A549 treated with GW870086 at 1 μM for 4 hours (cell line): Measurements from ENCODE around the gene MTTP. TPM values are rescaled to one million over a fixed set of nuclear protein-coding genes. Genes with fewer than 3 reads are reported as not detected.

Source experiments
- total RNA-seq: library from RNA; stranded (reverse); fragments of 200-300 nt; extraction: Qiagen RNA extraction; gene quantifications from 5 replicates; pipeline ENCODE4 v1.2.3, GENCODE V29; 2022; ENCODE audit warnings: low read depth

Gene MTTP
- 0.05 TPM in 1 of 5 replicates, not detected in the others for total RNA-seq

GRCh38 chr4:99574530-99575324, at the start of gene MTTP:
MTTP (plus strand) TSS chr4:99574824; CDS start chr4:99574910, 86 bp downstream.

DNA sequence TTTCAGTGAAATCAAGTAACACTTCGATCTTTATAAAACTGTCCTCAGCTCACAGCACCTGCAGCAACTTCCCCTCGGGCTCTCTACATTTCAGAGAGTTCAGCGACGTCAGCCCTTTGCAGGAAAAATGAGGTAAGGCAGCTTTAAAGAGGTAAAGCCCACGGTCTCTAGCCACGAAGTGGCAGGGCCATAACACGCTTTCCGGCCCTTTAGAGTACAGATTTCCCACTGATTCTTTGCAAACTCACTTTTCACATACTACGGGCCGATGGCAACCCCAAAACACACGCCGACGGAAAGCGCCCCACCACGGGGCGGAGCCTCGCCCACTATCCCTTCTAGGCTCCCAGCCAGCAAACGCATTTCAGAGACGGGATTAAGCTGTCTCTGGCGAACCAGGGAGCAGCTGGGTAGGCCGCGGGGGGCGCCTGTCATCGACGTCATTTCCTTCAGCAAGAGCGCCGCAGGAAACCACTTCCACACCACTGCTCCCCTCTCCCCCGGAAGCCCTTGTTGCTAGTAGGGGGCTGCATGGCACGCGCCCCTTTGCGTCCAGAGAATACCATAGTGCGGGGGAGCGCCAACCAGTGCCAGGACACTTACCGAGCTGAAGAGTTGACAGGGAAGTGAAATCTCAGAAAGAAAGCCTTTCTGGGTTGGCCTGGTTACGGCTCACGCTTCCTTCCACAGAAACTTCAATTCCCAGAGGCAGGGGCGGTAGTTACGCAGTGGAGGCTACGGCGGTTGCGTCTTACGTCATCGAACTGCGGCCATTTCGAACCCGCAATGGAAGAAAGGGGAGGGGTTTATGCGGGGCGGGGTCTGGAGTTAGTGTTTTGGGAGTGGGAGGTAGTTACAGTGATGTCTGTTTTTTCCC, 11.1 kb upstream of the MTTP start, which contains the start of gene TRMT10A:
Gene TRMT10A, minus strand, starts transcription at position 730 of the 877 bp plus-strand sequence. CDS start 4,701 bp downstream, outside the sequence.

GRCh38 chr4:99657798-99658197, 83.2 kb downstream of the MTTP start, which contains the start of gene C4orf54:
C4orf54 (minus strand) TSS chr4:99657828; CDS start chr4:99654648, 3,180 bp downstream.

Other genes with a start within 250 kb of the MTTP start
- gene ADH1C, start 222.1 kb upstream of the MTTP start, total RNA-seq: not detected in 5 replicates
- gene ADH7, start 139.5 kb upstream of the MTTP start, total RNA-seq: not detected in 5 replicates
- gene C4orf17, start 63.8 kb upstream of the MTTP start, total RNA-seq: not detected in 5 replicates
- gene TRMT10A, start 10.8 kb upstream of the MTTP start, total RNA-seq: 2.9 to 4.5 TPM (median 3.5 TPM) in 5 replicates
- not detected in 5 replicates for gene C4orf54, start 83.0 kb downstream of the MTTP start, total RNA-seq
- not detected in 5 replicates for gene DAPP1, start 242.0 kb downstream of the MTTP start, total RNA-seq